ENCODE data around the gene HK3. TPM values are rescaled to one million over a fixed set of nuclear protein-coding genes. Genes with fewer than 3 reads are reported as not detected.

Gene HK3
- total RNA-seq, 1 donor from 2014 or later: 5.6 TPM

GRCh38 chr5:176902102-176902814 is 3.1 kb upstream of the HK3 start:
- DNase-seq (ENCODE audit: low spot score): no peak

GRCh38 chr5:176901260-176902101 is 2.3 kb upstream of the HK3 start:
- no peak for DNase-seq (ENCODE audit: low spot score)

- no peak for DNase-seq (ENCODE audit: low spot score)
These were observed 1.6 kb upstream of the HK3 start for GRCh38 chr5:176900780-176901204.

GRCh38 chr5:176899946-176900779 is 1.0 kb upstream of the HK3 start:
- no peak for DNase-seq (ENCODE audit: low spot score)

GRCh38 chr5:176897263-176897662 is 1.9 kb downstream of the HK3 start:
- DNase-seq (ENCODE audit: low spot score): peak; percentile 19

GRCh38 chr5:176895831-176896230 is 3.3 kb downstream of the HK3 start:
- no peak for DNase-seq (ENCODE audit: low spot score)

GRCh38 chr5:176894298-176894697 is 4.8 kb downstream of the HK3 start:
- no peak for DNase-seq (ENCODE audit: low spot score)

GRCh38 chr5:176892663-176893062 is 6.5 kb downstream of the HK3 start:
- peak; percentile 29 for DNase-seq (ENCODE audit: low spot score)

- peak; percentile 32 for DNase-seq (ENCODE audit: low spot score)
These were observed 7.7 kb downstream of the HK3 start for GRCh38 chr5:176891331-176891958.

- DNase-seq (ENCODE audit: low spot score): no peak
These were observed 8.5 kb downstream of the HK3 start for GRCh38 chr5:176890455-176891330.

GRCh38 chr5:176889321-176890280 is 9.5 kb downstream of the HK3 start:
- no peak for DNase-seq (ENCODE audit: low spot score)

GRCh38 chr5:176888865-176889165 is 10.3 kb downstream of the HK3 start:
- DNase-seq (ENCODE audit: low spot score): no peak

- no peak for DNase-seq (ENCODE audit: low spot score)
These were observed 10.9 kb downstream of the HK3 start for GRCh38 chr5:176888016-176888864.

GRCh38 chr5:176887252-176887849 is 11.8 kb downstream of the HK3 start:
- DNase-seq (ENCODE audit: low spot score): no peak

GRCh38 chr5:176886336-176887251 is 12.6 kb downstream of the HK3 start:
- DNase-seq (ENCODE audit: low spot score): no peak

GRCh38 chr5:176884571-176884890 is 14.6 kb downstream of the HK3 start:
- no peak for DNase-seq (ENCODE audit: low spot score)
